8988T (cell line): Measurements from ENCODE around the gene ID3.

Source experiments
- DNase-seq: peaks from one replicate; pipeline ENCODE4 v3.0.0; 2011

ID3 gene

DNA sequence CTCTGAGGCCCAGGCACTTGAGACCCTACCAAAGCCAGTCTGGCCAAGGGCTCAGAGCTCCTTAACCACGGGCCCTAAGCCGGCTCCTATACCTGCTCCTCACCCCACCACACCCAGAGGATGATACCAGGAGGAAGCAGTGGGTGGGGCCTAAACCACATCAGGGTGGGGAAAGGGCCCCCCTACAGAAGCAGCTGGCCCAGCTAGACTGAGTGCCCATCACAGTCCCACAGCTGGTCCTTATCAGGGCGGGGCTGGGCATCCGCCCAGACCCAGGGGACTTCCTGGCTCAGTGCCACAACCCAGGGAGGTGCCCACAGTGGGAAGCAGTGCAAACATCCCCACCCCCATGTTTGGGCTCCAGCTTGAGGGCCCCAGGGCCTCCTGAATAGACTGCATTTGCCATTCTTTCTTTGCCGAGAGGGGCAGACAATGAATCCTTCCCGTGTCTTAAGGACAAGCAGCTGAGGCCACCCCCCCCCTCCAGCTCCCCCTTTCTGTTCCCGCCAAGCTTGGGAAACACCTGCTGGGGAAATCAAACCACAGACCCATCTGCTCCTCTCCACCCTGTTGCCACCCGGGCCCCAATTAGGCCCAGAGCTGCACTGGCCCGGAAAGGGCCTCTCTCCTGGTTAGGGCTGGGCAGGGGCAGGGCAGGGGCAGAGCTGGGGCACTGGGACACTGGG is 34.4 kb downstream of the ID3 start:
- no peak for DNase-seq

DNA sequence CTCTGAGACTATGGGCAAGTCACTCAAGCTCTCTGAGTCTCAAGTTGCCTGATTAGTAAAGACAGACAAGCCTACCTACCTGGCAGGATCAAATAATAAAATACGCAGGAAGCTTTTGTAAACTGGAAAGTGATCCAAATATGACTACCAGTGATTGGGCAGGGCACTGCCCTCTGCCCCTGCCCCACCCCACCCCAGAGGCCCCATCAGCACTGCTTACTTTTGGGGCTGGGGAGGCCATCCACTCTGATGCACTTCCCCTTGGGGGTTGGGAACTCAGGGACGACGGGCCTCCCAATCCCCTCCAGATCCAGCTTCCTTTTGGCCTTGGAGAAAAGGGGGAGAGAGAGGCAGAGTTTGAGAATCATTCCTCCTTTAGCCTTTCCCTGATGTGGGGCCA is 35.1 kb downstream of the ID3 start:
- no peak for DNase-seq

DNA sequence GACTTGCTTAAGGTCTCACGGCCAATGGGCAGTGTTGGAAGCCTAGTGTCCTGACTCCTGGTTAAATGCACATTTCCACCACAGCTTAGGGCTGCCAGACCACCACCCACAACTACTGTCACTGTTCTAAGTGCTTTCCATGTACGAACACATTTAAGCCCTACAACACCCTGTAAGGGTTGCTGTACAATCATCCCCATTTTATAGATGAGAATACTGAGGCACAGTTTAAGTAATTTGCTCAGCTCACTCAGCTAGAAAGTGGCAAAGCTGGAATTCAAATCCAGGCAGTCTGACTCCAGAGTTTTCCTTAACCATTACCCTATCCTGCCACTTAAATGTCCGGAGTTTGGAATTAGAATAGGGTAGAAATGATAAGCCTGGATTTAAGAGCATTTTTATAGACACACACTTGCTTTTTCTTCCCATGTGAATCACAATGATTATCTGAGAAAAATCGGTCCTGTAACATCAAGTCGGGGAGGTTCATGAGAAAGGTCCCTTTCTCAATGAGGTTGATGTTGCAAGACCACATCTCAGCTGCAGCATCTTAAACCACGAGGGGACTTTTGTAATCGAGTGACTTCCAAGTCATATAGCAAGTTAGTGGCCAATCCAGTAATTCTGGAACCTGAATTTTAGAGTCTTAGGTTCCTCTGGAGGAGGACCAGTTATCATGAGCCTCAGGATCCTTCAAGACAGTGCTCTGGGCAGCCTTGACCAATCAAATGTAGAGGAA is 36.9 kb downstream of the ID3 start:
- no peak for DNase-seq

DNA sequence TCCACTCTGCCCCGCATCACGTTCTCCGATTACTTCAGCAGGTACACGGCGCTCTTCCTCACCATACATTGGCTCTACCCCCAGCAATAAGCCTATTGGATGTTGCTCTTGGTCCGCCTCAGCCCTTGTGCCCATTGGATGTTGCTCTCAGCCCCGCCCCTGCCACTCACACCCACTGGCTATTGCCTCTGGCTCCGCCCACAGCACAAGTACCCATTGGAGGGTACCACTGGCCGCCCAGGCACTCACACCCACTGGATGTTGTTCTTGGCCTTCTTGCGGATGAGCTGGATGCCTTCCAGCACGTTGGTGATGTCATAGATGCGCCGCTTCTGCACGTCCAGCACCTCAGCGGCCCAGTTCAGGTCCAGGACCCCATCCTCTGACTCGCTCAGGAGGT is 37.7 kb downstream of the ID3 start:
- no peak for DNase-seq

DNA sequence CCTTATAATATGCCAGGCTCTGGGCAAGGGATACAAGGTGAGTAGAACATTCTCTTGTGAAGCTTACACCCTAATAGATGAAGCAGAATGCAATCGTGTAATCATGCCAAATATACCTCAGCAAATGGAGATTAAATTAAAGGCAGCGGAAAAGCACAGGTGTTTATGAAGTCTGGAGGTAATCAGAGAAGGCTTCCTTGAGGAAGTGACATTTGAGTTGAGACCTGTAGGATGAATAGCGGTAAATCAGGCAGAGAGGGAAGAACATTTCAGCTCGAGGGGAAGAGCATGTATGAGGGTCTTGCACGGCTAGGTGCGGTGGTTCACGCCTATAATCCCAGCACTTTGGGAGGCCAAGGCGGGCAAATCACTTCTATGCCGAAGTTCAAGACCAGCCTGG is 41.7 kb downstream of the ID3 start:
- no peak for DNase-seq

DNA sequence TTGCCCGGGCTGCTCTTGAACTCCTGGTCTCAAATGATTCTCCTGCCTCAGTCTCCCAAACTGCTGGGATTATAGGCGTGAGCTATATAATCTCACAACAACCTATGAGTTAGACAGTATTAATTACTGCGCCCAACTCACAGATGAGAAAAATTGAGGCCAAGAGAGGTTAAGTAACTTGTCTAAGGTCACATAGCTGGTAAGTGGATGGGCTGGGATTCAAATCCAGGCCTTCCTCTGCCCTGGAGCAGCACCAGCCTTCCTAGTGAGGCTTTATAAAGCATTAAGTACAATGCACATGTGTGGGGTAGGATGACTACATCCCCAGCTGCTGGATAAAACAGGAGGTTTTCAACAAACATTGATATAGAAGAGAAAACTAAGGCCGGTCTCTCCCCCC is 43.4 kb downstream of the ID3 start:
- DNase-seq = no peak

DNA sequence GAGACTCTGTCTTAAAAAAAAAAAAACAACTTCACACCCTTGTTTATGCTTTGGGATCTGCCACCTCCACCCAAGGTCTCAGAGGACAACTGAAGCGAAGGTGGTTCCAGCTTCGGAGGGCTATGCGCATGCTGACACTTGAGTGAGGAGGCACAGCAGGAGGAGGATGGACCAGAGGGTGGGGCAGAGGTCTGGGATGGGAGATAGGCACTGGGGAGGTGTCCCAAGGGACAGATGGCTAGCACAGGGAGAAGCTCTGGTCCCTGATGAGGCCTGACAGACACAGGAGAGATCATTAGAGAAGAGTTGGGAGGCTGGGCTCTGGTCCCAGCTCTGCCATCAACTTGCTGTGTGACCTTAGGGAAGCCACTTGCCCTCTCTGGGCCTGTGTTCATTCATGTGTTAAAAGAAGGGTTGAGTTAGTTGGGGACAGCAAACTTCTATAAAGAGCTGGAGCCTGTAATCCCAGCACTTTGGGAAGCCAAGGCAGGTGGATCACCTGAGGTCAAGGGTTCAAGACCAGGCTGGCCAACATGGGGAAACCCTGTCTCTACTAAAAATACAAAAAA is 45.1 kb downstream of the ID3 start:
- DNase-seq = no peak

DNA sequence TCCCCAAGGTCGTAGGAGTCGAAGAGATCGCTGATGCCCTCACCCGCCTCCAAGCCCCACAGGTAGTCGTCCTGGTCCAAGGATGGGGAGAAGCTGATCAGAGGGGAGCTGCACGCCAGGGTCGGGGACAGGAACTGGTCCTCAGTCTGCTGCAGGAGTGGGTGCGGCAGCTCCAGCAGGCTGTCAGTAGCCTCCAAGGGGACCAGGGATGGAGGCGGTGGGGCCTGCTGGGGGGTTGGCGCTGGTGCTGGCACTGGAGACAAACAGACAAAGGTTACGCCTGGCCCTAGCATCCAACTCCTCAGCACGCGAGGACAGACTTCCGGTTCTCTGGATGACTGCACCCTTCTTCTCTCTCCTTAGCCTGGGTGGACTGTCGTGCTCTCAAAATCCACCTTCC is 49.4 kb downstream of the ID3 start:
- DNase-seq = no peak
